Peyer's patch (tissue), 4 donors: ENCODE results near the gene BCL11A. TPM values are rescaled to one million over a fixed set of nuclear protein-coding genes. Genes with fewer than 3 reads are reported as not detected.
A peak's percentile ranks its signal among the peaks of the same experiment; 100 is the strongest.

Experiments
- DNase-seq, 3 donors: peaks; one replicate each; pipeline ENCODE4 v3.0.0-alpha.2; 2017 to 2019
- H3K27ac ChIP-seq, 4 donors: fragments of 200-600 bp; sonication (generic); one replicate each; pipeline ENCODE4 v1.5.1; 2016 to 2019
- H3K27me3 ChIP-seq, 2 donors: fragments of 200-600 bp; sonication (generic); one replicate each; pipeline ENCODE4 v1.5.1; 2019
- H3K36me3 ChIP-seq, 3 donors: fragments of 200-600 bp; sonication (generic); one replicate each; pipeline ENCODE4 v1.5.1; 2016 to 2019
- H3K4me1 ChIP-seq, 4 donors: fragments of 200-600 bp; sonication (generic); one replicate each; pipeline ENCODE4 v1.5.1; 2016 to 2019
- H3K4me3 ChIP-seq, 4 donors: fragments of 200-600 bp; sonication (generic); 1 replicate in 3 of 4; 2 replicates in 1 of 4; pipeline ENCODE4 v1.5.1; 2016 to 2019; ENCODE audit warnings: mild to moderate bottlenecking in 1 of 4
- H3K9me3 ChIP-seq, 4 donors: fragments of 200-600 bp; sonication (generic); one replicate each; pipeline ENCODE4 v1.5.1; 2016 to 2019; ENCODE audit warnings: mild to moderate bottlenecking in 1 of 4
- POLR2A ChIP-seq, 2 donors: fragments of 450-650 bp; IDR thresholded peaks; one replicate each; pipeline ENCODE4 v1.5.1; 2017; ENCODE audit warnings: antibody characterized with exemption in 2 of 2, mild to moderate bottlenecking in 2 of 2, moderate library complexity in 2 of 2
- total RNA-seq, 4 donors: library from RNA; depleted of rRNA; stranded (reverse); fragments of >200 nt; gene quantifications; one replicate each; pipeline ENCODE4 v1.1.0, GENCODE V29; 2016
- TF ChIP-seq, protein P1 (sequence below), 6 experiments: fragments of 450-650 bp in 4 of 6; fragments of 200-600 bp in 2 of 6; sonication (generic) in 1 of 6; IDR thresholded peaks; one replicate each; pipeline ENCODE4 v1.5.1; 2017 to 2019; ENCODE audit warnings: antibody characterized with exemption in 6 of 6, mild to moderate bottlenecking in 3 of 6, moderate library complexity in 1 of 6

The BCL11A gene
- total RNA-seq, 4 donors from 2014 or later: 35.4 to 94.9 (median 68.8) TPM

DNA sequence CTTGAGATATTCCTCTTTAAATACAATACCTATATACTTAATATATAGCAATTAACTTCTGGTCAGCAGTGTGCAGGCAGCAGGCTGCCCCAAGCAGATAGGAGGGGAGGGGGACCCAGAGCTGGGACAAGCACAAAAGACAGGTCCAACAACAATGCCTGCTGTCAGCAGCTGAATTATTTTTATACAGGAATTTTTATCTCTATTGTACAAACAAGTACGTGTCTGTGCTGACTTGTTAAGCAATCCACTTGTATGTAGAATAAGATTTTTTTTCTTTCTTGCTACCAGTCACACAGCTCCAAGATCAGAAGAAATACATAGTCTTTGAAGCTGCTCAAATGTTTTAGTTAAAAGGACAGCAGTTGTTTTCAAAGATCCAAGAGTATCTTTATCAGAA, 16.7 kb downstream of the BCL11A start:
- TF ChIP-seq, protein P1, sequence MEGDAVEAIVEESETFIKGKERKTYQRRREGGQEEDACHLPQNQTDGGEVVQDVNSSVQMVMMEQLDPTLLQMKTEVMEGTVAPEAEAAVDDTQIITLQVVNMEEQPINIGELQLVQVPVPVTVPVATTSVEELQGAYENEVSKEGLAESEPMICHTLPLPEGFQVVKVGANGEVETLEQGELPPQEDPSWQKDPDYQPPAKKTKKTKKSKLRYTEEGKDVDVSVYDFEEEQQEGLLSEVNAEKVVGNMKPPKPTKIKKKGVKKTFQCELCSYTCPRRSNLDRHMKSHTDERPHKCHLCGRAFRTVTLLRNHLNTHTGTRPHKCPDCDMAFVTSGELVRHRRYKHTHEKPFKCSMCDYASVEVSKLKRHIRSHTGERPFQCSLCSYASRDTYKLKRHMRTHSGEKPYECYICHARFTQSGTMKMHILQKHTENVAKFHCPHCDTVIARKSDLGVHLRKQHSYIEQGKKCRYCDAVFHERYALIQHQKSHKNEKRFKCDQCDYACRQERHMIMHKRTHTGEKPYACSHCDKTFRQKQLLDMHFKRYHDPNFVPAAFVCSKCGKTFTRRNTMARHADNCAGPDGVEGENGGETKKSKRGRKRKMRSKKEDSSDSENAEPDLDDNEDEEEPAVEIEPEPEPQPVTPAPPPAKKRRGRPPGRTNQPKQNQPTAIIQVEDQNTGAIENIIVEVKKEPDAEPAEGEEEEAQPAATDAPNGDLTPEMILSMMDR (IDR thresholded peaks at IDR 0.05): no peak
- no peak for DNase-seq
- Histone ChIP-seq H3K4me3 (no peak overlapping the region), H3K36me3 (no peaks in the 10 kb centered on the region), H3K27ac (no peak overlapping the region), H3K9me3 (no peaks in the 10 kb centered on the region), H3K4me1 (peaks cover 0 to 47% (median 11%) of the 10 kb centered on the region in 4 donors), H3K27me3 (no peaks in the 10 kb centered on the region)

DNA sequence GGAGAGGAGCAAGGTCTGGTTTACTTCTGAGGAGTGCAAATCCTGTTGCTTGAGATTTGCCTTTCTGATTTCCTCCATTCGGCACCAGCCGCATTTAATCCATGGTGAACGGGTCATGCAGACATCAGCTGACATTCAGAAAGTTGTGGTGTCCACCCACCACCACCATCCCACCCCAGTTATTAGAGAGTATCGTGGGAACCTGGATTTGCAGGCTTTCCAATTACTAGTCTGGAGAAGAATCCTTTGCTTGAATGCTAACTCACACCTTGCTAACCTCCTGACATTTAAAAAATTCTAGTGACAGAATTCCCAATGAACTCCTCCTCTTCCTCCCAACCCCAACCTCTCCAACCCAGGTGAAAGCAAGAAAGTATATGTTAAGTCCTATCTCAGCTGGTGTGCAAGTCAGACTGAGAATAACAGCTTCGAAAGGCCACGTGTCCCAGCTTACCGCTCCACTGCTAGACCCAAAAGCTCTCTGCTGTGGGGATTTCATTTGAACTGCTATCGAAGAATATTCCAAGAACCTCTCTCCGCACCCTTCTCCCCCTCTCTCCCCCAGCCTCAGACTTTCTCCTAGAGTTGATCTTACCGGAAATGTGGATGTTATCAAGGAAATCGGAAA, 17.7 kb downstream of the BCL11A start:
- peak overlapping the region in 2 of 4 donors; percentile 50 to 53 for H3K27ac ChIP-seq
- H3K9me3 ChIP-seq: no peaks in the 10 kb centered on the region
- DNase-seq: no peak
- H3K4me1 ChIP-seq: peaks cover 0 to 57% (median 15%) of the 10 kb centered on the region in 4 donors
- no peaks in the 10 kb centered on the region for H3K36me3 ChIP-seq
- no peaks in the 10 kb centered on the region for H3K27me3 ChIP-seq
- H3K4me3 ChIP-seq: no peak overlapping the region
- TF ChIP-seq POLR2A (IDR thresholded peaks at IDR 0.05): no peak
- TF ChIP-seq, protein P1 (IDR thresholded peaks at IDR 0.05): no peak

DNA sequence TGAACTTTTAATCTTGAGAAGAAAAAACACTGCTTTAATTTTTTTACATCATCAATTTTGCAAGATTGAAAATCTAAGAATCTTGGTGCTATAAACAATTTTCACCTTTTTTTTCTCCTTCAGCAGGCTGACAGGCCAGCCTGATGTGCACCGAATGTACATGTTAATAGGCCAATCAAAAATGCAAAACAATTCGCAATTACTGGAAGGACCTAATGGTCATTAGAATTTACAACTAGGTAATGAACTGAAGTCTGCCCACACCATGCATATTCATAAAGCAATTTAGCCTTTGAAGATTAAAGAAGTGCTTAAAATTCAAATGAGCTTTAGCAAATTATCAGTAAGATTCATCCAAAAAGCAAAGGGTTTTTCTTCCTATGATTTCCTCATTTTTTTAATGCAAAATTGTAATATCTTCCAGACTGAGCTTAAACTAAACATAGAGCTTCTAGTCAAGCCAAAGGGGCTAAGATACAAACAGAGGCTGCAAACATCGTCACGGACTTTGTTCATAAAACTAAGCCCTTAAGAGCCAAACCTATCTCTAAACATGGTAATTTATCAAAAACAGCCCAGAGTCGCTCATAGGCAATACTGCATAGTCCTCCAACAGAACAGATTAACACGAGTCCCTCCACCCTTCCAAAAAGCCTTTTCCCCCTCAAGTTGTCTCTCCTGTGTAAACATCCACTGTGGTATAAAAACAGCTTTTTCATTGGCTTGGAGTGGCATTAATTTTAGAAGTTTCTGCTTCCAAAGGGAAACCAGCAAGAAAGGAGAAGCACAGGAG, 18.4 kb downstream of the BCL11A start:
- TF ChIP-seq, protein P1 (IDR thresholded peaks at IDR 0.05): no peak
- no peak for TF ChIP-seq POLR2A (IDR thresholded peaks at IDR 0.05)
- peaks cover 4 to 62% (median 18%) of the 10 kb centered on the region in 4 donors for H3K4me1 ChIP-seq

DNA sequence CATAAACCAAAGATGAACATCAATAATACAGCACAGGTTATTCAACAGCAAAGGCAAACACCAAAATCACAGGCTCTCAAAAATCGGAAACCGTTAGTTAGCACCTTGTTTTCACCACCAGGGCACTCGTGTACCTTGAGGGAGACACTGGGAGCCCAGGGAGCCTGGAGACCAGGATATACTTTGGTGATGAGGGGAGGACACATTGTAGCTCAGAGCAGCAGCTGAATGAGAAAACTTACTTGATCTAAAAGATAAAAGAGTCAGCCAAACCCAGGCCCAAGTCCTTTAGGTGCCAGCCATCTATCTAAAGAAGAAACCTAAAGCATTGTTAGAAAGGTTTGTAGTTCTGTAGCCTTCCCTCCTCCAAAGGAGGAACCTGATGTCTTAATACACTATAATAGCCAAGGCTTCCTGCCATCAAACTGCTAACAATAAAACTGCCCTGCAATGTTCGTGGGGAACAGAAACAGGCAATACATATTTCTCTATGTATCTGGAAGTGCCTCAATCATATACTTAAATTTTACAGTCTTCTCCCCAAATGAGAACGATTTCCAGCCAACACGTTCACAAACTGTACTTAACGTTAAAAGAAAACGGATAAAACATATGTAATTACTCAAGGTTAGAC, 19.3 kb downstream of the BCL11A start:
- no peaks in the 10 kb centered on the region for H3K27me3 ChIP-seq
- H3K4me3 ChIP-seq: no peak overlapping the region
- no peak for DNase-seq
- no peaks in the 10 kb centered on the region for H3K9me3 ChIP-seq
- peak overlapping the region; percentile 1 to 43 (median 24) for H3K27ac ChIP-seq
- TF ChIP-seq, protein P1 (IDR thresholded peaks at IDR 0.05): no peak
- TF ChIP-seq POLR2A (IDR thresholded peaks at IDR 0.05): no peak
- no peaks in the 10 kb centered on the region for H3K36me3 ChIP-seq
- peaks cover 4 to 65% (median 22%) of the 10 kb centered on the region in 4 donors for H3K4me1 ChIP-seq

More for the DNA sequence above, 18.4 kb downstream of the BCL11A start:
- Histone ChIP-seq H3K4me3 (no peak overlapping the region), H3K36me3 (no peaks in the 10 kb centered on the region), H3K27ac (peak overlapping the region in 3 of 4 donors; percentile 1 to 53 (median 50)), H3K9me3 (no peaks in the 10 kb centered on the region), H3K27me3 (no peaks in the 10 kb centered on the region)
- no peak for DNase-seq

DNA sequence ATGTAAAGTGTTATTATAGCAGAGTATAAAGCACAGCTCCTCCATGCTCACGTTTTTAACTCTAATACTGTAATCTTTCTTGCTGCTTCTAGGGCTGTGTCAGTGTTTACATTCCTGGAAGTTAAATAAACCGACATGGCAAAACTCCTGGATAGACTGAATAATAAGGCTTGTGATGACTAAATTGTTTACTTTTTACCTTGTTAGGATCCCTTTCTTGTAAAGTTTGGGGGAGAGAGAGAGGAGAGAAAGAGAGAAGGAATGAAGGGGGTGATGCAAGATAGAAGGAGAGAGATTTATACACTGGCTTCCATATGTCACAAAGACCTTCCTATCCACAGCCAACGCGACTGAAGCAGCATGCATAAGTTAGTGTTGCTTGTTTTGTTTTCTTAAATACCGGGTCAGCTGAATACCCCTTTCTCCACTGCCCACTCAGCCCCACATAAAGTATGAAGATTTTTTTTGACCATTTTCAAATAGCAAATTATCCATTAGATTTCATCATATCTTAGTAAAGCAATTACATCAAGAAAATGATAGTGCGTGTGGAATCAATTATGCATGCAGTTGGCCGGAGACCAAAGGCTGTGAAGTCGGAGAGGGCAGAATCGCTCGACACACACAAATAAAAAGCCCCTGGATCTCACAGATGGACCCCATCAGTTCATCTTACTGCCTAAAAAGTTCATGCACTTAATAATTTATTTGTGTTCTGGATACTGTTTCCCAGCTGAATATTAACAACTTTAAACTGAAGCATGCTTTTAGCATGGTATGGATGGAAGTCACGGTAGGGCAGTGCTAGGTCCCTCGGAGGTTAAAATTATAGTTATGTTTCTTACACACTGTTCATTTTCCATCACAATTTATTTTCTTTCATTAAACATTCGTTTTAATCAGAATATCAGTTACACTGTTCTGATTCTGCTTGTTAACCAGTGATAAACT, 20.1 kb downstream of the BCL11A start:
- DNase-seq: no peak
- Histone ChIP-seq H3K27ac (peak overlapping the region in 3 of 4 donors; percentile 20 to 43 (median 28)), H3K27me3 (no peaks in the 10 kb centered on the region), H3K4me3 (no peak overlapping the region), H3K4me1 (peaks cover 4 to 64% (median 22%) of the 10 kb centered on the region in 4 donors), H3K36me3 (no peaks in the 10 kb centered on the region), H3K9me3 (no peaks in the 10 kb centered on the region)
- no peak for TF ChIP-seq POLR2A (IDR thresholded peaks at IDR 0.05)
- TF ChIP-seq, protein P1 (IDR thresholded peaks at IDR 0.05): no peak
